Progenitor cell of endocrine pancreas (in vitro differentiated cells): ENCODE data around the gene SMARCA5. TPM values are rescaled to one million over a fixed set of nuclear protein-coding genes. Genes with fewer than 3 reads are reported as not detected.
A peak's percentile ranks its signal among the peaks of the same experiment; 100 is the strongest.
"Not testable (repeated sequence)": the region's sequence is repeated elsewhere in the genome, so short reads cannot be mapped to it uniquely, and the experiment has no call there.

Experiments
- DNase-seq: peaks from one replicate; pipeline ENCODE4 v3.0.0; 2021; ENCODE audit warnings: low spot score; ENCODE audit not compliant: unreplicated experiment
- H3K27ac Mint-ChIP-seq: 2 replicates; pipeline ENCODE4 v1.8.0; 2021; ENCODE audit warnings: mild to moderate bottlenecking, moderate library complexity, mixed read lengths
- H3K27me3 Mint-ChIP-seq: 2 replicates; pipeline ENCODE4 v1.8.0; 2021; ENCODE audit warnings: mixed read lengths
- H3K36me3 Mint-ChIP-seq: 2 replicates; pipeline ENCODE4 v1.8.0; 2022; ENCODE audit warnings: mixed read lengths; ENCODE audit not compliant: insufficient read depth
- H3K4me1 Mint-ChIP-seq: 2 replicates; pipeline ENCODE4 v1.8.0; 2021; ENCODE audit warnings: low read depth, mixed read lengths
- H3K4me3 Mint-ChIP-seq: 2 replicates; pipeline ENCODE4 v1.8.0; 2021; ENCODE audit warnings: low read depth, mild to moderate bottlenecking, moderate library complexity, mixed read lengths
- H3K9me3 Mint-ChIP-seq: 2 replicates; pipeline ENCODE4 v1.8.0; 2021; ENCODE audit warnings: low read depth, mixed read lengths
- CTCF ChIP-seq: fragments of 200-600 bp; sonication (generic); IDR thresholded peaks from one replicate; pipeline ENCODE4 v1.5.0; 2021; ENCODE audit warnings: antibody characterized with exemption, mild to moderate bottlenecking; ENCODE audit not compliant: unreplicated experiment
- total RNA-seq: library from RNA; stranded (reverse); gene quantifications from 2 replicates; pipeline ENCODE4 v1.2.1, GENCODE V29; 2021

The SMARCA5 gene
- total RNA-seq, 1 donor from 2014 or later, result 86.2 TPM

- no peaks in the 10 kb centered on the region for H3K27me3 Mint-ChIP-seq
- H3K9me3 Mint-ChIP-seq, result no peaks in the 10 kb centered on the region
- peak; percentile 16 for DNase-seq
- H3K36me3 Mint-ChIP-seq, result peaks cover 8% of the 10 kb centered on the region
- H3K4me1 Mint-ChIP-seq, result peaks cover 18% of the 10 kb centered on the region
- TF ChIP-seq CTCF, result no peak
- H3K27ac Mint-ChIP-seq, result peak overlapping the region; percentile 98
- peak overlapping the region; percentile 89 for H3K4me3 Mint-ChIP-seq
Measured at GRCh38 chr4:143514497-143514896, 995 bp downstream of the SMARCA5 start.

- Mint-ChIP-seq H3K36me3 (peaks cover 10% of the 10 kb centered on the region), H3K4me3 (peak overlapping the region; percentile 89), H3K4me1 (peaks cover 18% of the 10 kb centered on the region), H3K27ac (peak overlapping the region; percentile 98), H3K9me3 (no peaks in the 10 kb centered on the region), H3K27me3 (no peaks in the 10 kb centered on the region)
- no peak for DNase-seq
- no peak for TF ChIP-seq CTCF
Measured at GRCh38 chr4:143514901-143515300, 1.4 kb downstream of the SMARCA5 start.

GRCh38 chr4:143515905-143516304 lies 2.4 kb downstream of the SMARCA5 start:
- H3K27me3 Mint-ChIP-seq, result no peaks in the 10 kb centered on the region
- H3K36me3 Mint-ChIP-seq, result peaks cover 10% of the 10 kb centered on the region
- no peak for DNase-seq
- no peaks in the 10 kb centered on the region for H3K9me3 Mint-ChIP-seq
- peak overlapping the region; percentile 89 for H3K4me3 Mint-ChIP-seq
- no peak for TF ChIP-seq CTCF
- H3K27ac Mint-ChIP-seq, result peak overlapping the region; percentile 80
- H3K4me1 Mint-ChIP-seq, result peaks cover 18% of the 10 kb centered on the region

- Mint-ChIP-seq H3K4me1 (peaks cover 18% of the 10 kb centered on the region), H3K36me3 (peaks cover 14% of the 10 kb centered on the region), H3K27ac (no peak overlapping the region), H3K27me3 (no peaks in the 10 kb centered on the region), H3K9me3 (no peaks in the 10 kb centered on the region), H3K4me3 (no peak overlapping the region)
- no peak for DNase-seq
- TF ChIP-seq CTCF, result no peak
Measured at GRCh38 chr4:143517764-143518163, 4.3 kb downstream of the SMARCA5 start.

GRCh38 chr4:143524211-143524610 lies 10.7 kb downstream of the SMARCA5 start:
- Mint-ChIP-seq H3K9me3 (no peaks in the 10 kb centered on the region), H3K27ac (no peak overlapping the region), H3K27me3 (no peaks in the 10 kb centered on the region), H3K4me3 (no peak overlapping the region), H3K36me3 (peaks cover 29% of the 10 kb centered on the region), H3K4me1 (no peaks in the 10 kb centered on the region)
- no peak for DNase-seq
- no peak for TF ChIP-seq CTCF

GRCh38 chr4:143528046-143528445 lies 14.5 kb downstream of the SMARCA5 start:
- peaks cover 45% of the 10 kb centered on the region for H3K36me3 Mint-ChIP-seq
- not testable (repeated sequence) for H3K9me3 Mint-ChIP-seq, H3K4me3 Mint-ChIP-seq, H3K4me1 Mint-ChIP-seq, DNase-seq, H3K27me3 Mint-ChIP-seq, H3K27ac Mint-ChIP-seq
